GM12878 (cell line): Measurements from ENCODE around the gene PARP8. TPM values are rescaled to one million over a fixed set of nuclear protein-coding genes. Genes with fewer than 3 reads are reported as not detected.

Experiments used
- ATF7 ChIP-seq: fragments of 450-650 bp; IDR thresholded peaks from 2 replicates; pipeline ENCODE4 v1.6.1; 2016; ENCODE audit warnings: low read depth, mild to moderate bottlenecking
- BHLHE40 ChIP-seq, 2 experiments: fragments of 450-650 bp in 1 of 2; IDR thresholded peaks; 2 replicates each; pipeline ENCODE4 v1.6.1; 2011 to 2017; ENCODE audit warnings: low read depth in 2 of 2, borderline replicate concordance in 1 of 2, improper control_type of control experiment in 1 of 2, low read length in 1 of 2, mild to moderate bottlenecking in 1 of 2
- CHD1 ChIP-seq: IDR thresholded peaks from 2 replicates; pipeline ENCODE4 v1.6.1; 2012; ENCODE audit warnings: low read depth, low read length, improper control_type of control experiment
- CREB1 ChIP-seq: IDR thresholded peaks from 2 replicates; pipeline ENCODE4 v1.6.1; 2012; ENCODE audit warnings: low read depth, mild to moderate bottlenecking, inconsistent platforms
- CUX1 ChIP-seq: IDR thresholded peaks from 2 replicates; pipeline ENCODE4 v1.6.1; 2012; ENCODE audit warnings: improper control_type of control experiment, low read depth, low read length; ENCODE audit not compliant: insufficient replicate concordance
- ESRRA ChIP-seq: IDR thresholded peaks from 2 replicates; pipeline ENCODE4 v1.6.1; 2012; ENCODE audit warnings: mild to moderate bottlenecking, low read length, improper control_type of control experiment
- ETV6 ChIP-seq, 2 experiments: fragments of 450-650 bp in 1 of 2; IDR thresholded peaks in 1 of 2; conservative IDR thresholded peaks in 1 of 2; 2 replicates each; pipeline ENCODE4 v1.6.1; 2014; ENCODE audit warnings: antibody characterized with exemption in 1 of 2, borderline replicate concordance in 1 of 2, low read depth in 1 of 2, mild to moderate bottlenecking in 1 of 2, moderate library complexity in 1 of 2
- EZH2 ChIP-seq: IDR thresholded peaks from 2 replicates; pipeline ENCODE4 v1.6.1; 2012; ENCODE audit warnings: low read depth, mild to moderate bottlenecking, control low read depth, inconsistent platforms, low read length, borderline replicate concordance; ENCODE audit not compliant: control insufficient read depth
- NR2C2 ChIP-seq: IDR thresholded peaks from 2 replicates; pipeline ENCODE4 v1.6.1; 2011; ENCODE audit warnings: borderline replicate concordance, low read depth; ENCODE audit not compliant: control insufficient read depth, insufficient read length
- NR2F1 ChIP-seq: fragments of 450-650 bp; conservative IDR thresholded peaks from 2 replicates; pipeline ENCODE4 v1.6.1; 2017; ENCODE audit warnings: mild to moderate bottlenecking
- PAX8 ChIP-seq: fragments of 450-650 bp; IDR thresholded peaks from 2 replicates; pipeline ENCODE4 v1.6.1; 2017; ENCODE audit warnings: mild to moderate bottlenecking, moderate library complexity
- POLR2A ChIP-seq: IDR thresholded peaks from 2 replicates; pipeline ENCODE4 v1.6.1; 2011; ENCODE audit warnings: low read depth, mild to moderate bottlenecking, low read length
- POU2F2 ChIP-seq: IDR thresholded peaks from 3 replicates; pipeline ENCODE4 v1.6.1; 2011; ENCODE audit warnings: low read depth, mild to moderate bottlenecking, low read length, borderline replicate concordance
- PRDM15 ChIP-seq: fragments of 450-650 bp; formaldehyde crosslinking; IDR thresholded peaks from 2 replicates; pipeline ENCODE4 v1.4.0; 2020; ENCODE audit warnings: mild to moderate bottlenecking, moderate library complexity
- RELA ChIP-seq: fragments of 450-650 bp; IDR thresholded peaks from 2 replicates; pipeline ENCODE4 v1.8.0; 2014; ENCODE audit warnings: borderline replicate concordance; ENCODE audit not compliant: partially characterized antibody
- SMAD1 ChIP-seq: fragments of 450-650 bp; IDR thresholded peaks from 2 replicates; pipeline ENCODE4 v1.6.1; 2018; ENCODE audit warnings: mild to moderate bottlenecking, low read depth; ENCODE audit not compliant: partially characterized antibody
- STAT3 ChIP-seq: IDR thresholded peaks from 2 replicates; pipeline ENCODE4 v1.6.1; 2011; ENCODE audit warnings: low read depth, low read length, improper control_type of control experiment
- SUZ12 ChIP-seq: fragments of 200-600 bp; sonication (generic); IDR thresholded peaks from one replicate; pipeline ENCODE4 v1.6.1; 2018; ENCODE audit warnings: antibody characterized with exemption, mild to moderate bottlenecking; ENCODE audit not compliant: unreplicated experiment
- ZNF274 ChIP-seq: IDR thresholded peaks from one replicate; pipeline ENCODE4 v1.8.0; 2011; ENCODE audit not compliant: insufficient read length, insufficient read depth
- polyA plus RNA-seq, 11 experiments: library from polyadenylated mRNA; depleted of rRNA in 4 of 11; unstranded in 6 of 11; stranded (reverse) in 5 of 11; fragments of >200 nt; fragmentation: Nextera tagmentation in 4 of 11; fragmentation: Illumina TruSeq in 1 of 11; extraction: Ambion mirVana in 4 of 11; extraction: Trizol in 1 of 11; gene quantifications; 1 replicate in 1 of 11; 2 replicates in 10 of 11; pipeline versions ENCODE4 v1.2.1 to v1.2.3, GENCODE V29; 2011 to 2016; ENCODE audit warnings: inconsistent platforms in 2 of 11, missing spikeins in 2 of 11, low read depth in 1 of 11
- total RNA-seq, 4 experiments: library from RNA; depleted of rRNA in 3 of 4; stranded (reverse); fragments of >200 nt in 3 of 4; fragmentation: Illumina TruSeq in 1 of 4; extraction: Trizol in 1 of 4; gene quantifications; 2 replicates each; pipeline versions ENCODE4 v1.2.1 to v1.2.3, GENCODE V29; 2013 to 2021
- TF ChIP-seq, protein P1 (sequence below): fragments of 450-650 bp; IDR thresholded peaks from 2 replicates; pipeline ENCODE4 v1.6.1; 2017; ENCODE audit warnings: borderline replicate concordance

The PARP8 gene
- total and polyA plus RNA-seq, 10 of the 15 experiments (the other 5 are each of a cell fraction or from before 2014, with no cell fraction given) = 9.1 to 65.2 (median 20.6) TPM

GRCh38 chr5:50666261-50667022 lies at the start of gene PARP8 (continued):
- TF ChIP-seq PRDM15 (no peak), POLR2A (peak; percentile 38; the same call in 1 of the 2 replicates), BHLHE40 (IDR thresholded peaks at IDR 0.05; ENCODE audit: borderline replicate concordance in 1 of 2, low read depth in 2 of 2, low read length in 1 of 2) (peak in 1 of 2 experiments; percentile 72; a peak in 2 of 4 replicates), CREB1 (0 out of 2 replicates have a peak, but pooled peaks have one; percentile 19), STAT3 (no peak), NR2C2 (no peak), PAX8 (no peak), SMAD1 (no peak), SUZ12 (no peak), ESRRA (no peak), EZH2 (no peak), ETV6 (conservative IDR thresholded peaks at IDR 0.05 in 1 of 2, IDR thresholded peaks at IDR 0.05 in 1 of 2; ENCODE audit: borderline replicate concordance in 1 of 2, low read depth in 1 of 2) (no peak), CUX1 (no peak), NR2F1 (peak; percentile 30; the same call in 1 of the 2 replicates), POU2F2 (no peak), ZNF274 (no peak), CHD1 (no peak), ATF7 (no peak), RELA (no peak)
- TF ChIP-seq, protein P1, sequence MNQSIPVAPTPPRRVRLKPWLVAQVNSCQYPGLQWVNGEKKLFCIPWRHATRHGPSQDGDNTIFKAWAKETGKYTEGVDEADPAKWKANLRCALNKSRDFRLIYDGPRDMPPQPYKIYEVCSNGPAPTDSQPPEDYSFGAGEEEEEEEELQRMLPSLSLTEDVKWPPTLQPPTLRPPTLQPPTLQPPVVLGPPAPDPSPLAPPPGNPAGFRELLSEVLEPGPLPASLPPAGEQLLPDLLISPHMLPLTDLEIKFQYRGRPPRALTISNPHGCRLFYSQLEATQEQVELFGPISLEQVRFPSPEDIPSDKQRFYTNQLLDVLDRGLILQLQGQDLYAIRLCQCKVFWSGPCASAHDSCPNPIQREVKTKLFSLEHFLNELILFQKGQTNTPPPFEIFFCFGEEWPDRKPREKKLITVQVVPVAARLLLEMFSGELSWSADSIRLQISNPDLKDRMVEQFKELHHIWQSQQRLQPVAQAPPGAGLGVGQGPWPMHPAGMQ = no peak
